Cardiac septum (tissue), 1 donor: ENCODE measurements around the gene LMNTD1. TPM values are rescaled to one million over a fixed set of nuclear protein-coding genes. Genes with fewer than 3 reads are reported as not detected.
"Not testable (repeated sequence)": the region's sequence is repeated elsewhere in the genome, so short reads cannot be mapped to it uniquely, and the experiment has no call there.

ENCODE experiments used
- DNase-seq: peaks from one replicate; pipeline ENCODE4 v3.0.0-alpha.2; 2020; ENCODE audit warnings: low spot score
- intact Hi-C: fragments of 100-400 bp; cut with DNase I; formaldehyde crosslinking; loops from one replicate; pipeline ENCODE4 v1.14.0; 2022
- total RNA-seq: library from RNA; stranded (reverse); fragmentation: NEBNext Ultra II Directional; extraction: Animal tissue kit (Norgen Biotek cat#: 25700); gene quantifications from one replicate; pipeline ENCODE4 v1.2.1, GENCODE V29; 2021
- donor health status: DM: no; HTN: no; CAD: no.

The LMNTD1 gene
- total RNA-seq, 1 donor from 2014 or later: 0.51 TPM

DNA sequence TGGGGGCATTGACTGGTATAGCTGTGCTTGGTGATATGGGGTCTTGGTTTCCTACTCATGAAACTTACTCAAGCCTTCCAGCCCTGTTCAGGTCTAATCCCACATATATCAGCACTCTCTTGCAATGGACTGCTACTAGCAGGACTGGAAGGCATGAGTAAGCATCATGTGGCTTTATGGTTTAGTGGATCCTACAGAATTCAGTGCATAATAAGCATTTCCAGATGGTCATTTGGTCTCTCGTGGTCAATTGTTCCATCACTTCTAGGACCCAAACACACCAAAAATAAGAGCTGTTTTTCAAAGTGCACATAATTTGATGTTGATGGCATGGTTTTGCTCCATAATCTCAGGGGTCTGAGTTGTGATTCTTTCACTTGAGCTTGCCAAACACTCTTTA is 114.4 kb downstream of the LMNTD1 start:
- DNase-seq: no peak
- intact Hi-C loops: no loop called here

DNA sequence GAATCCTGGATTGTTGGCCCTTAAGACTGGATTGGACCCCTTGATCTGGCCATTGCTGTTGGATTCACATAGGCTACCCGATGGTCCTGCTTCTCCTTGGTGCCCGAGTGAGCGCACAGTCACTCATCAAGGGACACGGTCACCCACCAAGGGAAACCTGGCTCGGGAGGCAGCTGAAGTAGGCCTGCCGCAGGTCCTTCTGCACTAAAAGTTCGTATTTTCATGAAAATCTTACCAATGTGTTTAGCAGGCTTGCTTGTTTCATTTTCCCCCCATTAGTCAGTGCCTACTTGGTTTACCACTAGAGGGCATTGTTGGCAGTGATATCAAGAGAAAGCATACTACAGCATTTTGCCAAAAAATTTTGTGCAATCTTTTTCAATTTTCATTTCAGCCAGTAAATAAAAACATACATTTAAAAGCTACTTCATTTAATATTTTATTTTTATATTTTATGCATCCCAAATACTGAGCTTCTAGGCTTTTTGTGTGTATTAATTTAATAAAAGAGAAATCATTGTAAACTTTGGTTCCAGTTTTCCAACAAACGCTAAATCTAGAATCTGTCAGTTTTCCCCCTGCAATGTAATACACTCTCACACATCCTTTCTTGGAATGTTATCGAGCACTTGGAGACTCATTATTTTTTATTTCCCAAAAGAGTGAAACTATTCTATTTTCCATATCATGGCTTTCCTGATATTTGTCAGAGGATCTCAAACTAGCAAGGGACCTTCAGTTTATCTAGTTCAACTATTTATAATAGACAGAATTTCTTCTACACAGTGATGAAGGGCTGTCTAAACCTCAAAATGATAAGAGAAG is 116.7 kb downstream of the LMNTD1 start:
- intact Hi-C loops: loop anchor here (2.0 kb wide), 1 partner anchor 592 kb away; no protein-coding TSS in a partner anchor
- no peak for DNase-seq

DNA sequence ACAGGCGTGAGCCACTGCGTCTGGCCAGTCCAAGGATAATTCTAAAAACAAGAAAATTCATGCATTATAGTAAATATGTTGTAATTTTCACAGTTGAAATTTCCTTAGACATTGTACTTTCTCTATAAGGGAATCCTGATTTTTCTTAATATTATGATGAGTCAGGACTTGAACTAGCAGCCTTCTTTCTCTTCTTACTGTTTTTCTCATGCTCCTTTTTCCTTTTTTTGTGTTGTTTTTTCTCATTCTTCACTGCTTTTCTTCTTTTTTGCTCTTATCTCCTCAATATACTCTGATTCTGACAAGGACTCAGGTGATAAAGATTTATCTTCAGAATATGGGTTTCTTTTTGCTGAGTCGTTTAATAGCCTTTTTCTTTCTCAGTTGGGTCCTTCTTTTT is 117.7 kb downstream of the LMNTD1 start:
- intact Hi-C loops: no loop called here
- DNase-seq: no peak

DNA sequence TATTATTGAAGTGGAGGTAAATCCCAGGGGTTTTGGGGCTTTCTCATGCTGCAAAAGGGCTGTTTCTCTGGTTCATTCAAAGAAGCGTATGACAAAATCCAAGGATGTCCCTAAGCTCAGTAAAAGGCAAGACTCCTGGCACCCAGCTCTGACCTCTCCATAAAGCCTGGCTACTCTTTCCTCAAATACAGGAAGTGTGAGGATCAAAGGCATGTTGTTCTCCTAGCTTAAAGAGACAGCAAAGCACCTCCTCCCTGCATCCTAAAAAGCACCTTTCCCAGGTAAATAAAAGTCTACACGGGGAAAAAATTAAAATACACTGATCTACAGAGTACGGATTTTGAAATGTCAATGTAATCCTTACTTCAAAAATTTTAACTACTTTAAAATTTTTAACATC is 118.6 kb downstream of the LMNTD1 start:
- intact Hi-C loops: no loop called here
- DNase-seq: no peak

DNA sequence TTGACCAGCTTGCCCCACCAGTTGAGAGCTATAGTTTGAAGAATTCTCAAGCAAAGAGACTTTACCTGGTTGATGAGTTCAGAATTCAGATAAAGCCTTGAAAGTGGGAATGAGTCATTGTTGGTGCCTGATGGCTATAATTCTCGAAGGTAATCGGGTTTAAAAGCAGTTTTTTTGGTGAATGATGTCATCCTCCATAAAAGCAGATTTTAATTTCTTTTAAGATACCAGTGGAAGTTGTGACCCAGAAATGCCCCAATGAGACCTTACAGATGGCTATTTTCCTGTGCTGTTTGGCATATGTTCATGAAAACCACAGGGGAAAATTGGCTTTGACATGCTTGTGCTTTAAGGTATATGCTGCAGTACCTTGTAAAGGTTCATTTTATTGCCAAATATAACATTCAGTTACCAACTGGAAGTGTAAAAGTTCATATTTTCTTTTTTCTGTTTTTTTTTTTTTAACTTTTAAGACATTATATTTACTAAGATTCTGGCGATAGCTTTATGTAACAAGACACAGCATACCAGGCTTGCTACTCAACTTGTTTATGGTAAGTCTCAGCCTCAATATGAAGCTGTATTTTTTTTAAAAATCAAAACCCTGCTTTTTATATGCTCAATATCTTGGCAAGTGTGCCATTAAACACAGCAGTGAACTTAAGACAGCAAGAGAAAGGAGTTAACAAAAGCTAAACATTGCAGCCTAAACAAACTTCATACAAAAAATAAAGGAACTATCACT is 119.3 kb downstream of the LMNTD1 start:
- no peak for DNase-seq
- intact Hi-C loops: no loop called here

DNA sequence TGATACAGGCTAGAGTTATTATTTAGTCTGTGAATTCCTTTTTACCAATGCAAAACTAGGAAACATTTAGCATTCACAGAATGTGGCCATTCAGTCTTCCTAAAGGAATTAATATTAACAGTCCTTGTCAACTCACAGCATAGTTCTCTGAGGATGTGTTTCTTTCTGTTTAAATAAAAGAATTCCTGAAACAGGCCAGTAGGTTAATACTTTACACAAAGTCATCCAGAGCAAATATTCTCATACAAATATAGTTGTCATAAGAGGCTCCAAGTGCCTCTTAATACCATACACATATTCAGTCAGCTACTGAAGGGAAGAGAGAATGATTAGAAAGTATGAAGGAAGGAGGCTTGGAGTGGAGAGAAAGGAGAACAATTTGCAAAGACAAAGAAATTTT is 120.1 kb downstream of the LMNTD1 start:
- no peak for DNase-seq
- intact Hi-C loops: no loop called here

DNA sequence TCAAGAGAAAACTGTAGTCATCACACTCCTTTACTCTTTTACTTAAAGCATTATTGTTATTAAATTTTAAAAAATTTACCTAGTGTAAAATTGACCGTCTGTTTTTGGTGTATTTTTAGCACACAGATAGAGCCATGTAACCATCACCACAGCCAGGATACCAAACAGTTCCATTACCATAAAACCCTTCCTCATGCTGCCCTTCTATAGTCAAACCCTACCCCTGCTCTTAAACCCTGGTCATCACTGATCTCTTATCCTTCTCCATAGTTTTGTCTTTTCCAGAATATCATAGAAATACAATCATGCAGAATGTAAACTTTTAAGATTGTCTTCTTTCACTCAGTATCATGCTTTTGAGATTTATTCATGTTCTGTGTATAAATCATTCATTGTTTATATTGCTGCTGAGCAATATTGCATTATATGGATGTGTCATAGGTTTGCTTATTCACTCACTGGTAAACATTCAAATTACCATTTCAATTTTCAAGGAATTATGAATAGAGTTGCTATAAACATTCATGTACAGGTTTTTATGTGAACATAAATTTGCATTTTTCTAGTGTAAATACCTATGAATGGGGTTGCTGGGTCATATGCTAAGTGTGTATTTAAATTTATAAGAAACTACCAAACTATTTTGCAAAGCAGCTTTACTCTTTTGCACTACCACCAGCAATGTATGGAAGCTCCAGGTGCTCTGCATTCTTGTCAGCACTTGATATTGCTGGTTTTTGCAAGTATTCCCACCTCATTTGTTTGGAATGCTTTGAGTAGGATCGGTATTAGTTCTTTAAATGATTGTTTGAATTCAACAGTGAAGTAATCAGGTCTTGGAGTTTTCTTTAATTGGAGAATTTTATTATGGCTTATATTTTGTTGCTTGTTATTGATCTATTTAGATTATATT is 125.5 kb downstream of the LMNTD1 start:
- intact Hi-C loops: no loop called here

DNA sequence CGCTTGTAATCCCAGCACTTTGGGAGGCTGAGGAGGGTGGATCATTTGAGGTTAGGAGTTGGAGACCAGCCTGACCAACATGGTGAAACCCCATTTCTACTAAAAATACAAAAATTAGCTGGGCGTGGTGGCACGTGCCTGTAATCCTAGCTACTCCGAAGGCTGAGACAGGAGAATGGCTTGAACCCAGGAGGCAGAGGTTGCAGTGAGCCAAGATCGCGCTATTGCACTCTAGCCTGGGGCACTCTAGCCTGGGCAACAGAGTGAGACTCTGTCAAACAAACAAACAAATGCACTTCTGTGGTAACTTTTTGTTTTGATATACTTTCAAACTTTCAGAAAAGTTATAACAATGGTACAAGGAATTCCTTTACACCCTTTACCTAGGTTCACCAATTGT is 126.3 kb downstream of the LMNTD1 start:
- intact Hi-C loops: not testable (repeated sequence)

More for the DNA sequence above, 125.5 kb downstream of the LMNTD1 start:
- DNase-seq: no peak

More for the DNA sequence above, 126.3 kb downstream of the LMNTD1 start:
- not testable (repeated sequence) for DNase-seq
